Activated CD4-positive, alpha-beta T cell treated with anti-CD3 and anti-CD28 coated beads for 48 hours (primary cell): ENCODE measurements around the gene SSX1.
"Not testable (repeated sequence)": the region's sequence is repeated elsewhere in the genome, so short reads cannot be mapped to it uniquely, and the experiment has no call there.

ENCODE experiments used
- DNase-seq: peaks from one replicate; pipeline ENCODE4 v3.0.0-alpha.2; 2020

SSX1 gene

GRCh38 chrX:48255062-48255796, at the start of gene SSX1:
Gene SSX1 (plus strand): TSS chrX:48255392. CDS start chrX:48257242, 1,850 bp downstream.
- DNase-seq: not testable (repeated sequence)

- DNase-seq: not testable (repeated sequence)
Measured at GRCh38 chrX:48214341-48214740, 40.9 kb upstream of the SSX1 start.

- DNase-seq: not testable (repeated sequence)
Measured at GRCh38 chrX:48224196-48224595, 31.0 kb upstream of the SSX1 start.

- not testable (repeated sequence) for DNase-seq
Measured at GRCh38 chrX:48252945-48253344, 2.2 kb upstream of the SSX1 start.

GRCh38 chrX:48274365-48274764, 19.2 kb downstream of the SSX1 start:
- not testable (repeated sequence) for DNase-seq

GRCh38 chrX:48278958-48279357, 23.8 kb downstream of the SSX1 start:
- DNase-seq: peak; percentile 2

- not testable (repeated sequence) for DNase-seq
Measured at GRCh38 chrX:48280729-48281128, 25.5 kb downstream of the SSX1 start.

- no peak for DNase-seq
Measured at GRCh38 chrX:48306175-48306574, 51.0 kb downstream of the SSX1 start.

- not testable (repeated sequence) for DNase-seq
Measured at GRCh38 chrX:48313996-48314395, 58.8 kb downstream of the SSX1 start.
